Bronchial epithelial cell (primary cell): ENCODE data around the gene SLC6A9. TPM values are rescaled to one million over a fixed set of nuclear protein-coding genes. Genes with fewer than 3 reads are reported as not detected.
A peak's percentile ranks its signal among the peaks of the same experiment; 100 is the strongest.

Experiments
- DNase-seq: peaks from one replicate; pipeline ENCODE4 v3.0.0-alpha.2; 2010; ENCODE audit warnings: low read depth
- FAIRE-seq: peaks from 2 replicates; lab custom pipeline; 2011; peaks lifted over from hg19 to GRCh38; lab: Jason Lieb, UNC
- H3K27me3 ChIP-seq: 2 replicates; pipeline ENCODE4 v1.5.1; 2011; ENCODE audit warnings: low read length; ENCODE audit not compliant: control insufficient read depth, insufficient read depth
- H3K36me3 ChIP-seq: 2 replicates; pipeline ENCODE4 v1.5.1; 2011; ENCODE audit warnings: low read length; ENCODE audit not compliant: control insufficient read depth, insufficient read depth
- H3K4me3 ChIP-seq: 2 replicates; pipeline ENCODE4 v1.5.1; 2011; ENCODE audit warnings: mild to moderate bottlenecking, low read depth, low read length, control low read depth
- total RNA-seq: library from RNA; depleted of rRNA; stranded (reverse); fragments of >200 nt; gene quantifications from 2 replicates; pipeline ENCODE4 v1.2.1, GENCODE V29; 2014
- TF ChIP-seq, protein P1 (sequence below): IDR thresholded peaks from 2 replicates; pipeline ENCODE4 v1.5.1; 2011; ENCODE audit warnings: mild to moderate bottlenecking, moderate library complexity, low read length, control low read depth, inconsistent platforms; ENCODE audit not compliant: insufficient read depth, severe bottlenecking

Gene SLC6A9
- total RNA-seq, 1 donor from 2014 or later: 13.4 TPM

DNA sequence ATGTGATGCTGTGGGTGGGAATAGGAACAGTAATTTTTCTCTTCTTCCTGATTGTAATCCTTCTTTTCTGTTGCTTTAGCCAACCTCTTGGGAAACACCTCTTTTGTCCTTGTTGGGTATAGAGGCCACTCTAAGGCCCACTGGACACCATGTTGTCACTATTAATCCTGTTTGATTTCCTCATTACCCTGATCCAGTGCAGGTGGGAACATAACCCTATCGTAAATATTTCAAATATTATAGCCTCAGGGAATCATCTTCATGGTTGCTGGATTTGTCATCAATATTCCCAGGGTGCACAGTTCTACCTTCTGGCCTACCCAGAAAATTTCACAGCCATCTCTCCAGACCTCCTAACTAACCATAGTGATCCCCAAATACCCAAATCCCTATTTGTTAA lies 27.9 kb upstream of the SLC6A9 start:
- Histone ChIP-seq H3K36me3 (no peaks in the 10 kb centered on the region), H3K4me3 (no peak overlapping the region), H3K27me3 (peaks cover 4% of the 10 kb centered on the region)
- DNase-seq (peak; percentile 33), FAIRE-seq (no peak)
- TF ChIP-seq, protein P1, sequence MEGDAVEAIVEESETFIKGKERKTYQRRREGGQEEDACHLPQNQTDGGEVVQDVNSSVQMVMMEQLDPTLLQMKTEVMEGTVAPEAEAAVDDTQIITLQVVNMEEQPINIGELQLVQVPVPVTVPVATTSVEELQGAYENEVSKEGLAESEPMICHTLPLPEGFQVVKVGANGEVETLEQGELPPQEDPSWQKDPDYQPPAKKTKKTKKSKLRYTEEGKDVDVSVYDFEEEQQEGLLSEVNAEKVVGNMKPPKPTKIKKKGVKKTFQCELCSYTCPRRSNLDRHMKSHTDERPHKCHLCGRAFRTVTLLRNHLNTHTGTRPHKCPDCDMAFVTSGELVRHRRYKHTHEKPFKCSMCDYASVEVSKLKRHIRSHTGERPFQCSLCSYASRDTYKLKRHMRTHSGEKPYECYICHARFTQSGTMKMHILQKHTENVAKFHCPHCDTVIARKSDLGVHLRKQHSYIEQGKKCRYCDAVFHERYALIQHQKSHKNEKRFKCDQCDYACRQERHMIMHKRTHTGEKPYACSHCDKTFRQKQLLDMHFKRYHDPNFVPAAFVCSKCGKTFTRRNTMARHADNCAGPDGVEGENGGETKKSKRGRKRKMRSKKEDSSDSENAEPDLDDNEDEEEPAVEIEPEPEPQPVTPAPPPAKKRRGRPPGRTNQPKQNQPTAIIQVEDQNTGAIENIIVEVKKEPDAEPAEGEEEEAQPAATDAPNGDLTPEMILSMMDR: no peak

DNA sequence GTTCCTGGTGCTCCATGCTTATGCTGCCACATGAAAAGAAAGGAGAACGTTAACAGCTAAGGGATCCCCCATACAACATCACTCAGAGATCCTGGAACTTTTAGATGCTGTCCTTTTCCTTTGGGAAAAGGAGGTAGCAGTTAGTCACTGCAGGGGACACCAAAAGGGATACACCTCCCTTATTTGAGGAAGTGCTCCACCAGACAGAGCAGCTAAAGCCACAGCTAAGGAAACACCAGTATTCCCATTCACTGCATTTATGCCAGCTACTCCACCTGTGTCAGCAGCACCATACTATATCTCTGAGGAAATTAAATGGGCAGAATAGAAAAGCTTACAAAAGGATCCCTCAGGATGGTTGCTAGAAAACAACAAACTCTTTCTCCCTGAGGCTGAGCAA lies 26.0 kb upstream of the SLC6A9 start:
- no peak for FAIRE-seq
- DNase-seq: no peak

GRCh38 chr1:44053394-44053793 lies 22.1 kb upstream of the SLC6A9 start:
- Histone ChIP-seq H3K27me3 (no peaks in the 10 kb centered on the region), H3K36me3 (no peaks in the 10 kb centered on the region), H3K4me3 (no peak overlapping the region)
- TF ChIP-seq, protein P1: no peak
- no peak for FAIRE-seq
- DNase-seq: no peak

More for the DNA sequence above, 26.0 kb upstream of the SLC6A9 start:
- Histone ChIP-seq H3K36me3 (no peaks in the 10 kb centered on the region), H3K4me3 (no peak overlapping the region), H3K27me3 (peaks cover 1% of the 10 kb centered on the region)
- TF ChIP-seq, protein P1: no peak

DNA sequence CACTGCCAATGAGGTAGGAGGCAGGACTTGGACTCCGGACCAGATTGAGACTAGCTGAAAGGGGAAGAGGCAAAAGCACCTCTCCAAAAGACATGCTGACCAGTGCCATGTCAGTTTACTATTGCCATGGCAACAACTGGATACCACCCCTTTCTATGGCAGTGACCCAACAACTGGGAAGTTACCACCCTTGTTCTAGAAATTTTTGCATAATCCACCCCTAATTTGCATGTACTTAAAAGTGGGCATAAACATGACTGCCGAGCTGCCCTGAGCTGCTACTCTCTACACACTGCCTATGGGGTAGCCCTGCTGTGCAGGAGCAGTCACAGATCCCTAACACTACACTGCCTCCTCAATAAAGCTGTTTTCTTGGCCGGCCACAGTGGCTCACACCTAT lies 19.0 kb upstream of the SLC6A9 start:
- H3K4me3 ChIP-seq: no peak overlapping the region
- H3K36me3 ChIP-seq: no peaks in the 10 kb centered on the region
- TF ChIP-seq, protein P1: no peak
- DNase-seq (no peak), FAIRE-seq (no peak)
- H3K27me3 ChIP-seq: no peaks in the 10 kb centered on the region

DNA sequence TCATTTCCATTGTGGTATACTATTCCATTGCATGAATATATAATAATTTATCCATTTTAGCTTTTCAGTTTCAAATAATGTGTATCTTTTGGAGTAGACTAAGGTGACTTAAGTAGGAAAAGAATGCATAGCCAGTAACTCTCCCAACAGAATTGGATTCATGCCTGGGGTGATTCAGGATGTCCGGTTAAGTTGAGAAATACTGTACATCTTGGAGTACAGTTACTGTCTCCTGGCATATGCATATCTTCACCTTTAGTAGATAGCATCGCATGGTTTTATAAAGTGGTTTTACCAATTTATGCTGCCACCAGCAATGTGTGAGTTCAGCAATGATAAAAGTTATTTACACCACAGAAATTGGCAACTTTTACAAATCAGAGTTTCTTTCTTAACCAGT lies 18.6 kb upstream of the SLC6A9 start:
- Histone ChIP-seq H3K36me3 (no peaks in the 10 kb centered on the region), H3K27me3 (no peaks in the 10 kb centered on the region), H3K4me3 (no peak overlapping the region)
- DNase-seq (peak; percentile 91), FAIRE-seq (no peak)
- TF ChIP-seq, protein P1: no peak

- DNase-seq (peak; percentile 80), FAIRE-seq (no peak)
- Histone ChIP-seq H3K36me3 (no peaks in the 10 kb centered on the region), H3K27me3 (no peaks in the 10 kb centered on the region), H3K4me3 (no peak overlapping the region)
- TF ChIP-seq, protein P1: no peak
Measured at GRCh38 chr1:44048532-44049215, 17.4 kb upstream of the SLC6A9 start.
